ENCODE results near the gene EPS8.

EPS8 gene

DNA sequence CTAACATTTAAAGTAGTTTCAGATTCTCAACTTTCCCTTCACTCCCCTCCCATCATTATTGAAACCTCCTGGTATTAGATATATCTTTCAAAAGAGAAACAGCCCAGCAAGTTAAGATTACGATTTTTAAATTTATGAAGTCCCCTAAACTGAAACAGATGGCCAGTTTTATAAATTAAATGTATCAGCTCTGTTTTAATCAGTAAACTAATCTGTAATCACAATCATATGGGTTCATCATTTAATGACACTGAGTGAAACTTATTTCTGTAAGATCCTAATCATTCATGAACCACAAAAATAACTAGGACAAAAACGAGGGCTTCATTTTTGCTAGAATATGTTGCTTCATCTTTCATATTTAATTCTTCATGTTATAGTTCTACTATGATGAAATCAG is 137.8 kb downstream of the EPS8 start:
- H3F3A ChIP-seq (ENCODE audit: low read depth), result no peaks in the 10 kb centered on the region
- peaks cover 12% of the 10 kb centered on the region for H3K4me1 ChIP-seq (ENCODE audit: insufficient read depth, low read length, poor library complexity, severe bottlenecking)
- H2AFZ ChIP-seq (ENCODE audit: low read length), result no peak overlapping the region
- H3K4me2 ChIP-seq (ENCODE audit: low read depth, low read length, poor library complexity, severe bottlenecking), result no peak overlapping the region
- no peaks in the 10 kb centered on the region for H4K20me1 ChIP-seq (ENCODE audit: insufficient read depth, low read length, poor library complexity, severe bottlenecking)
- no peak overlapping the region for H3K9ac ChIP-seq (ENCODE audit: low read depth, low read length, poor library complexity, severe bottlenecking)
- H3K36me3 ChIP-seq (ENCODE audit: insufficient read depth, low read length), result no peaks in the 10 kb centered on the region
- no peaks in the 10 kb centered on the region for H3K9me2 ChIP-seq (replicated peaks; ENCODE audit: low read depth, low read length)
- H3K9me3 ChIP-seq (ENCODE audit: insufficient read depth, low read depth, low read length), result no peaks in the 10 kb centered on the region
- H3K79me2 ChIP-seq (ENCODE audit: insufficient read depth, low read length), result no peaks in the 10 kb centered on the region
- H3K27me3 ChIP-seq (ENCODE audit: insufficient read depth, low read length, poor library complexity, severe bottlenecking), result no peaks in the 10 kb centered on the region
- TF ChIP-seq EZH2phosphoT487 (IDR thresholded peaks at IDR 0.05; ENCODE audit: borderline replicate concordance), result no peak
- no peak overlapping the region for H3K4me3 ChIP-seq (ENCODE audit: low read length, poor library complexity, severe bottlenecking)

DNA sequence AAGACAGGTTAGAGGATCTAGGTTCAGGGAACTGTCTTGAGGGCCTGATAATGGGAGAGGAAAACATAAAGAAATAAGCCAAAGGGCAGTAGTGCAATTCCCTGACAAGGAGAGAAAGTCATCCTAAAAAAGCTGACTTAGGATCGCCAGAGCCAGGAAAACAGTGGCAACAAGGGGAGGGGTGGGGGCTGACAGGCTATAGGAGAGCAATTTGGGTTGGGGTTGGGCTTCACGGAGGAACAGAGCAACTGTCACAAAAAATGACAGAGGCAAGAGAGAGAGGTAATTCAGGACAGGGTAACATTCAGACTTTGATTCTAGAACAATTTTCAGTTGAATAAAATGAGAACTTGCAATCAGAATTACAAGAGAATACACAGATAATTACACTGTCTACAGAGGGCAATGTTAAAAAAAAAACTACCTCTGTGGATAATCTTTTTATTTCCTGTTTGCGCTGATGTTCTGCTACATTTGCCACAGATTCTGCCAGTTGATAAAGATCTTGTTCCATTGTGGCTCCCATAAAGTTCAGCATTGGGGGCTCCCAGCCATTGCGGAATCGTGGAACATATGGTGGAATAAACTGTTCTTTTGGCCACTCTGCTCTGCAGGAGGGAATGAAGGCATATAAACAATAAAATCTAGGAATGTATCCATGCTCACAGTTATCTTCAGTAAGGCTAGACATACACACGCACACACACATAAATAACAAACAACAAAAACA is 138.6 kb downstream of the EPS8 start:
- no peak for TF ChIP-seq EZH2phosphoT487 (IDR thresholded peaks at IDR 0.05; ENCODE audit: borderline replicate concordance)
- TF ChIP-seq, protein P1, sequence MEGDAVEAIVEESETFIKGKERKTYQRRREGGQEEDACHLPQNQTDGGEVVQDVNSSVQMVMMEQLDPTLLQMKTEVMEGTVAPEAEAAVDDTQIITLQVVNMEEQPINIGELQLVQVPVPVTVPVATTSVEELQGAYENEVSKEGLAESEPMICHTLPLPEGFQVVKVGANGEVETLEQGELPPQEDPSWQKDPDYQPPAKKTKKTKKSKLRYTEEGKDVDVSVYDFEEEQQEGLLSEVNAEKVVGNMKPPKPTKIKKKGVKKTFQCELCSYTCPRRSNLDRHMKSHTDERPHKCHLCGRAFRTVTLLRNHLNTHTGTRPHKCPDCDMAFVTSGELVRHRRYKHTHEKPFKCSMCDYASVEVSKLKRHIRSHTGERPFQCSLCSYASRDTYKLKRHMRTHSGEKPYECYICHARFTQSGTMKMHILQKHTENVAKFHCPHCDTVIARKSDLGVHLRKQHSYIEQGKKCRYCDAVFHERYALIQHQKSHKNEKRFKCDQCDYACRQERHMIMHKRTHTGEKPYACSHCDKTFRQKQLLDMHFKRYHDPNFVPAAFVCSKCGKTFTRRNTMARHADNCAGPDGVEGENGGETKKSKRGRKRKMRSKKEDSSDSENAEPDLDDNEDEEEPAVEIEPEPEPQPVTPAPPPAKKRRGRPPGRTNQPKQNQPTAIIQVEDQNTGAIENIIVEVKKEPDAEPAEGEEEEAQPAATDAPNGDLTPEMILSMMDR (conservative IDR thresholded peaks at IDR 0.05; ENCODE audit: low read length), result no peak

DNA sequence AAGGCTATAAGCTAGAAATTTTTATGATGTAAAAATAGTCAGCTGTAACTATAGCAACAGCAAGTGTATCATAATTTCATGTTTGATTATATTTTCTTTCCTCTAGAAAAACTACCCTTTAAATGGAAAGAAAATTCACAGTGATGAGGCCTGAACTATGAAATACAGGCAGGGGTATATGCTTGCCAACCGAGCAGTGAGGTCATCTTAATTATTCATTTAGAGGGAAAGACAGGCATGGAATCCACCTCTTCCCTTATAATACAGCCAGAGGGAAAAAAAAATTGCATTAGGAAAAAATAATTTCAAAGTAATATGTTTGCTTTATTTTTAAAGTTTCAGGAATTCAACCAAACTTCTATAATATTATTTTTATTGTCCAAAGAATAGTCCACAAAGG is 139.8 kb downstream of the EPS8 start:
- no peaks in the 10 kb centered on the region for H3K9me3 ChIP-seq (ENCODE audit: insufficient read depth, low read depth, low read length)
- H3K27me3 ChIP-seq (ENCODE audit: insufficient read depth, low read length, poor library complexity, severe bottlenecking), result no peaks in the 10 kb centered on the region
- peaks cover 12% of the 10 kb centered on the region for H3K4me1 ChIP-seq (ENCODE audit: insufficient read depth, low read length, poor library complexity, severe bottlenecking)
- no peak for TF ChIP-seq EZH2phosphoT487 (IDR thresholded peaks at IDR 0.05; ENCODE audit: borderline replicate concordance)
- TF ChIP-seq, protein P1 (conservative IDR thresholded peaks at IDR 0.05; ENCODE audit: low read length), result no peak
- no peak overlapping the region for H3K9ac ChIP-seq (ENCODE audit: low read depth, low read length, poor library complexity, severe bottlenecking)
- no peak overlapping the region for H3K4me3 ChIP-seq (ENCODE audit: low read length, poor library complexity, severe bottlenecking)
- H4K20me1 ChIP-seq (ENCODE audit: insufficient read depth, low read length, poor library complexity, severe bottlenecking), result no peaks in the 10 kb centered on the region
- no peaks in the 10 kb centered on the region for H3K9me2 ChIP-seq (replicated peaks; ENCODE audit: low read depth, low read length)
- H3K79me2 ChIP-seq (ENCODE audit: insufficient read depth, low read length), result no peaks in the 10 kb centered on the region
- no peak overlapping the region for H2AFZ ChIP-seq (ENCODE audit: low read length)
- no peak overlapping the region for H3K4me2 ChIP-seq (ENCODE audit: low read depth, low read length, poor library complexity, severe bottlenecking)
- no peaks in the 10 kb centered on the region for H3F3A ChIP-seq (ENCODE audit: low read depth)
- H3K36me3 ChIP-seq (ENCODE audit: insufficient read depth, low read length), result no peaks in the 10 kb centered on the region

More for the DNA sequence above, 138.6 kb downstream of the EPS8 start:
- H3K9ac ChIP-seq (ENCODE audit: low read depth, low read length, poor library complexity, severe bottlenecking), result no peak overlapping the region
- no peaks in the 10 kb centered on the region for H3K9me2 ChIP-seq (replicated peaks; ENCODE audit: low read depth, low read length)
- no peaks in the 10 kb centered on the region for H3K79me2 ChIP-seq (ENCODE audit: insufficient read depth, low read length)
- H3K9me3 ChIP-seq (ENCODE audit: insufficient read depth, low read depth, low read length), result no peaks in the 10 kb centered on the region
- H3K36me3 ChIP-seq (ENCODE audit: insufficient read depth, low read length), result no peaks in the 10 kb centered on the region
- peak overlapping the region; percentile 27 for H3K4me2 ChIP-seq (ENCODE audit: low read depth, low read length, poor library complexity, severe bottlenecking)
- peaks cover 12% of the 10 kb centered on the region for H3K4me1 ChIP-seq (ENCODE audit: insufficient read depth, low read length, poor library complexity, severe bottlenecking)
- H3K4me3 ChIP-seq (ENCODE audit: low read length, poor library complexity, severe bottlenecking), result no peak overlapping the region
- H4K20me1 ChIP-seq (ENCODE audit: insufficient read depth, low read length, poor library complexity, severe bottlenecking), result no peaks in the 10 kb centered on the region
- no peaks in the 10 kb centered on the region for H3F3A ChIP-seq (ENCODE audit: low read depth)
- no peaks in the 10 kb centered on the region for H3K27me3 ChIP-seq (ENCODE audit: insufficient read depth, low read length, poor library complexity, severe bottlenecking)
- no peak overlapping the region; the same call in 1 of the 2 replicates for H2AFZ ChIP-seq (ENCODE audit: low read length)

DNA sequence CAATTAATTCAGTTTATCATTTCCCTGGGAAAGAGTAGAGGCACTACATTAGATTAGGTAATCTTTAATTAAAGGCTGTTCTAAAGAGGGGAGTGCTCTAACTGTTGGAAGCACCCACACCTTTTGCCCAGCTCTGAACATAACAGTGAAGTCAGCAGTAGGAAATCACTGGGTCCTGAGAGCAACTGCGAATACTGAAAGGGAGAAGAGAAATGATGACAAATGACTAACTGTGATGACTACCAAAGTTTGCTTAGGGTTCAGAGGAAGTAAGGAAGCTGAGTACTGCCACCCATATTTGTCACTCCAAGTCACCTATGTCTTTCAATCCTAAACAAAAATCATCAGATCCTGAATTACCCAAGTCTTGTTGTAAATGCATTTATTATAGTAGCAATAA is 140.6 kb downstream of the EPS8 start:
- Histone ChIP-seq H3K36me3 (ENCODE audit: insufficient read depth, low read length) (no peaks in the 10 kb centered on the region), H3K4me1 (ENCODE audit: insufficient read depth, low read length, poor library complexity, severe bottlenecking) (peaks cover 12% of the 10 kb centered on the region), H3K9me3 (ENCODE audit: insufficient read depth, low read depth, low read length) (no peaks in the 10 kb centered on the region), H3K27me3 (ENCODE audit: insufficient read depth, low read length, poor library complexity, severe bottlenecking) (no peaks in the 10 kb centered on the region), H3K4me2 (ENCODE audit: low read depth, low read length, poor library complexity, severe bottlenecking) (no peak overlapping the region), H3F3A (ENCODE audit: low read depth) (no peaks in the 10 kb centered on the region), H3K79me2 (ENCODE audit: insufficient read depth, low read length) (no peaks in the 10 kb centered on the region), H3K4me3 (ENCODE audit: low read length, poor library complexity, severe bottlenecking) (no peak overlapping the region), H4K20me1 (ENCODE audit: insufficient read depth, low read length, poor library complexity, severe bottlenecking) (no peaks in the 10 kb centered on the region), H2AFZ (ENCODE audit: low read length) (no peak overlapping the region), H3K9me2 (replicated peaks; ENCODE audit: low read depth, low read length) (no peaks in the 10 kb centered on the region), H3K9ac (ENCODE audit: low read depth, low read length, poor library complexity, severe bottlenecking) (no peak overlapping the region)
- TF ChIP-seq, protein P1 (conservative IDR thresholded peaks at IDR 0.05; ENCODE audit: low read length), result no peak
- no peak for TF ChIP-seq EZH2phosphoT487 (IDR thresholded peaks at IDR 0.05; ENCODE audit: borderline replicate concordance)
